ENCODE data around the gene EVC2.

EVC2 gene

DNA sequence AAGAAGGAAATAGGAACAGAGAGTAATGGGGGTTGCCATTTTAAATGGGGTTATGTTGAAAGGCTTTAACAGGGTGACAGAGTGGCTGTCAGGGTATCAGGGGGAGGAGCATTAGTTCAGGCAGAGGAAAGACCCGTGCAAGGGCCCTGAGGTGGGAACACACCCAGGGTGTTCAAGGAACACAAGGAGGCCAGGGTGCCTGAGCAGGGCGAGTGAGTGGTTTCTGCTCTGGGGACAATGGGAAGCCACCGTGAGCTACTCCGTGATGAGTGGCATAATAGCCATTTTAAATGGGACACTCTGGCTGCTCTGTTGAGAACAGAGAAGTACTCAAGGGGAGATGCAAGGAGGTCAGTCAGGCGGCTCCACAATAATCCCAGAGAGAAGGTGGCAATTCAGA is 4.5 kb downstream of the EVC2 start:
- no peaks in the 10 kb centered on the region for H3K36me3 ChIP-seq (ENCODE audit: control insufficient read depth, insufficient read depth, low read length)
- no peak for TF ChIP-seq CTCF (IDR thresholded peaks at IDR 0.05)
- no peak overlapping the region for H3K4me3 ChIP-seq (ENCODE audit: low read depth, low read length)

DNA sequence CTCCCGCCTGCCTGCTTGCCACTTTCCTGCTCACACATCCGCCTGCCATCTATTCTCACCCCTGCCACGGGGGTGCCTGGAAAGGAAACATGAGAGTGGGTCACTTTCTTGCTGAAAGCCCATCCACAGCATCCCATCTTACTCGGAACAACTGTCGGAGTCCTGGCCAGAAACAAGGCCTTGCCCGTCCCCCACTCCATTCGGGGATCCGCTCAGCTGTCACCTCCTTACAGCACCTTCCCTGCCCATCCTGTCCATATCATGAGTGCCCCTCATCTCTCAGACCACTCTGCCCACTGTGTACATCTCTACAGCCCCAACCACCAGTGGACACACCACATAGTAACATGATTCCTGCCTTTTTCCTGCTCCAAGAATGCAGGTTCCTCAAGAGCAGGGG is 6.4 kb downstream of the EVC2 start:
- H3K4me2 ChIP-seq (ENCODE audit: low read length) = no peak overlapping the region
- H3K36me3 ChIP-seq (ENCODE audit: control insufficient read depth, insufficient read depth, low read length) = no peaks in the 10 kb centered on the region
- H2AFZ ChIP-seq = no peak overlapping the region
- no peaks in the 10 kb centered on the region for H3K27me3 ChIP-seq (ENCODE audit: control insufficient read depth, insufficient read depth, low read length)
- TF ChIP-seq CTCF (IDR thresholded peaks at IDR 0.05) = no peak
- no peaks in the 10 kb centered on the region for H3K4me1 ChIP-seq
- no peaks in the 10 kb centered on the region for H3K79me2 ChIP-seq
- H3K27ac ChIP-seq = no peak overlapping the region
- no peaks in the 10 kb centered on the region for H3K9me3 ChIP-seq (ENCODE audit: control insufficient read depth, low read length)
- H3K4me3 ChIP-seq (ENCODE audit: low read depth, low read length) = no peak overlapping the region
- H3K9ac ChIP-seq = no peak overlapping the region

More for the DNA sequence above, 4.5 kb downstream of the EVC2 start:
- no peaks in the 10 kb centered on the region for H3K27me3 ChIP-seq (ENCODE audit: control insufficient read depth, insufficient read depth, low read length)
- H3K4me2 ChIP-seq (ENCODE audit: low read length) = no peak overlapping the region
- H3K9ac ChIP-seq = no peak overlapping the region
- H3K4me1 ChIP-seq = no peaks in the 10 kb centered on the region
- no peaks in the 10 kb centered on the region for H3K9me3 ChIP-seq (ENCODE audit: control insufficient read depth, low read length)
- no peak overlapping the region for H2AFZ ChIP-seq
- no peaks in the 10 kb centered on the region for H3K79me2 ChIP-seq
- no peak overlapping the region for H3K27ac ChIP-seq

DNA sequence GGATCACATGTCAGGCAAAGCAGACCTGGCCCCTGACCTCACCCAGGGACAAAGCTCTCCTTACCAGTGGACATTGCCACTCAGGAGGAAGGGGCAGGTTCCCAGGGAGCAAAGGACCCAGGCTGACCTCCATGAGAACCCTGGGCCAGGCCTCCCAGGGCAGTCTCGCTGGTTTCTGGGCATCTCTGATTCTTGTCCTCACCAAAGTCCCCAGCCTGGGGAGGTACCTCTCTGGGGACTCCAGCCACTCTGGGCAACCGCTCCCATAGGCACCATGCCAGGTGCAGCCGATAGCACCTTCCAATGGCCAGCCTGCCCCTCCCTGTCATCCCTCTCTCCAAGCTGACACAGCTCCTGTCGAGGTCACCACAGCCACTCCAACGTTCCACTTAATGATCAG is 7.9 kb downstream of the EVC2 start:
- H3K9me3 ChIP-seq (ENCODE audit: control insufficient read depth, low read length) = no peaks in the 10 kb centered on the region
- H3K36me3 ChIP-seq (ENCODE audit: control insufficient read depth, insufficient read depth, low read length) = no peaks in the 10 kb centered on the region
- no peak overlapping the region for H3K27ac ChIP-seq
- no peak overlapping the region for H3K9ac ChIP-seq
- no peaks in the 10 kb centered on the region for H3K79me2 ChIP-seq
- no peaks in the 10 kb centered on the region for H3K27me3 ChIP-seq (ENCODE audit: control insufficient read depth, insufficient read depth, low read length)
- no peak overlapping the region for H2AFZ ChIP-seq
- no peaks in the 10 kb centered on the region for H3K4me1 ChIP-seq
- TF ChIP-seq CTCF (IDR thresholded peaks at IDR 0.05) = no peak
- no peak overlapping the region for H3K4me3 ChIP-seq (ENCODE audit: low read depth, low read length)
- H3K4me2 ChIP-seq (ENCODE audit: low read length) = no peak overlapping the region

DNA sequence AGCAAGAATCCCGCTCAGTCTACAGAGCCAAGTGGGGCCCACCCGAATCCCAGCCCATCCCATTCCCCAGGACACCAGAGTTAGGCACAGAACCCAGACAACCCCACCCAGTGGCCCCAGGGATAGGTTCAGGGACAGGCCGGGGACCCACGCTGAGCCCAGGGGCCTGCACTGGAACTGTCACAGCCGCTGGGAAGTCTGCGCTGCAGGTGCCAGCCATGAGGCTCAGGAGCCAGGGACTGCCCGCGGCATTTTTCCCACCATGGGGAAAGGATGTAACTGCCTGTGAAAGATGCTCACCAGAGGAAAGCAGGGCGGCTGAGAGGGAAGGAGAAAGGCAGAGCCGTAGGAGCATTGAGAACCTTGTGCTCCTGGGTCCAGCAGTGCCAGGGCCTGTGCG is 12.0 kb downstream of the EVC2 start:
- H3K4me1 ChIP-seq = no peaks in the 10 kb centered on the region
- H3K36me3 ChIP-seq (ENCODE audit: control insufficient read depth, insufficient read depth, low read length) = no peaks in the 10 kb centered on the region
- no peaks in the 10 kb centered on the region for H3K9me3 ChIP-seq (ENCODE audit: control insufficient read depth, low read length)
- no peak overlapping the region for H2AFZ ChIP-seq
- no peak overlapping the region for H3K4me3 ChIP-seq (ENCODE audit: low read depth, low read length)
- no peak overlapping the region for H3K9ac ChIP-seq
- no peaks in the 10 kb centered on the region for H3K27me3 ChIP-seq (ENCODE audit: control insufficient read depth, insufficient read depth, low read length)
- TF ChIP-seq CTCF (IDR thresholded peaks at IDR 0.05) = no peak
- H3K27ac ChIP-seq = no peak overlapping the region
- H3K79me2 ChIP-seq = no peaks in the 10 kb centered on the region
- H3K4me2 ChIP-seq (ENCODE audit: low read length) = no peak overlapping the region

GRCh38 chr4:5693871-5694270 is 14.5 kb downstream of the EVC2 start:
- Histone ChIP-seq H3K9me3 (ENCODE audit: control insufficient read depth, low read length) (no peaks in the 10 kb centered on the region), H3K27me3 (ENCODE audit: control insufficient read depth, insufficient read depth, low read length) (no peaks in the 10 kb centered on the region), H3K36me3 (ENCODE audit: control insufficient read depth, insufficient read depth, low read length) (no peaks in the 10 kb centered on the region), H3K4me2 (ENCODE audit: low read length) (no peak overlapping the region), H3K4me3 (ENCODE audit: low read depth, low read length) (no peak overlapping the region), H3K79me2 (no peaks in the 10 kb centered on the region), H2AFZ (no peak overlapping the region), H3K27ac (no peak overlapping the region), H3K4me1 (no peaks in the 10 kb centered on the region), H3K9ac (no peak overlapping the region)
- no peak for TF ChIP-seq CTCF (IDR thresholded peaks at IDR 0.05)

All from parathyroid adenoma (tissue), 2 donors.